Renal cortex interstitium (tissue), 15 donors: ENCODE measurements around the gene ABR. TPM values are rescaled to one million over a fixed set of nuclear protein-coding genes. Genes with fewer than 3 reads are reported as not detected.

Experiments used
- DNase-seq, 11 donors: peaks; one replicate each; pipeline ENCODE4 v3.0.0-alpha.2; 2013; ENCODE audit warnings: low read depth in 9 of 11, low spot score in 4 of 11; ENCODE audit errors: extremely low read depth in 1 of 11
- long read RNA-seq, 16 experiments: transcript quantifications; one replicate each; lab custom pipeline, GENCODE V29; 2026
- polyA plus RNA-seq, 3 donors: library from polyadenylated mRNA; unstranded; fragments of 120-200 nt; gene quantifications; one replicate each; pipeline ENCODE4 v1.2.1, GENCODE V29; 2013; ENCODE audit not compliant: insufficient read length in 3 of 3

Gene ABR
- 10 to 100 TPM; 57.1 to 65.6 (median 58.5) TPM for polyA plus RNA-seq
- long read RNA-seq, donor 1, partial matches to known transcripts = 0 of 4 reads
- long read RNA-seq, donor 1, other reads (novel, unspliced or antisense) = 0 of 4 reads
- long read RNA-seq, donor 2, partial matches to known transcripts = 0 of 3 reads
- long read RNA-seq, donor 2, other reads (novel, unspliced or antisense) = 0 of 3 reads
- long read RNA-seq, donor 3, full-length matches to known transcripts = 11 of 11 reads
- long read RNA-seq, donor 3, partial matches to known transcripts = 0 of 11 reads
- long read RNA-seq, donor 3, other reads (novel, unspliced or antisense) = 0 of 11 reads
- long read RNA-seq, donor 4, full-length matches to known transcripts = 3 of 3 reads
- long read RNA-seq, donor 4, partial matches to known transcripts = 0 of 3 reads
- long read RNA-seq, donor 4, other reads (novel, unspliced or antisense) = 0 of 3 reads
- long read RNA-seq, donor 5 = 0 reads
- long read RNA-seq, donor 6, full-length matches to known transcripts = 7 of 7 reads
- long read RNA-seq, donor 6, partial matches to known transcripts = 0 of 7 reads
- long read RNA-seq, donor 6, other reads (novel, unspliced or antisense) = 0 of 7 reads
- long read RNA-seq, donor 7, full-length matches to known transcripts = 7 of 7 reads
- long read RNA-seq, donor 7, partial matches to known transcripts = 0 of 7 reads
- long read RNA-seq, donor 7, other reads (novel, unspliced or antisense) = 0 of 7 reads
- long read RNA-seq, donor 8 = 0 reads
- long read RNA-seq, donor 9, partial matches to known transcripts = 0 of 4 reads
- long read RNA-seq, donor 9, other reads (novel, unspliced or antisense) = 0 of 4 reads
- long read RNA-seq, donor 10, full-length matches to known transcripts = 8 of 8 reads
- long read RNA-seq, donor 10, partial matches to known transcripts = 0 of 8 reads
- long read RNA-seq, donor 10, other reads (novel, unspliced or antisense) = 0 of 8 reads
- long read RNA-seq, donor 11, full-length matches to known transcripts = 5 of 5 reads
- long read RNA-seq, donor 11, partial matches to known transcripts = 0 of 5 reads
- long read RNA-seq, donor 11, other reads (novel, unspliced or antisense) = 0 of 5 reads
- long read RNA-seq, donor 12, partial matches to known transcripts = 0 of 1 reads
- long read RNA-seq, donor 12, other reads (novel, unspliced or antisense) = 0 of 1 reads
- long read RNA-seq, donor 13 = 0 reads
- long read RNA-seq, donor 14, partial matches to known transcripts = 0 of 2 reads
- long read RNA-seq, donor 14, other reads (novel, unspliced or antisense) = 0 of 2 reads
- long read RNA-seq, donor 15, full-length matches to known transcripts = 4 of 4 reads
- long read RNA-seq, donor 15, partial matches to known transcripts = 0 of 4 reads
- long read RNA-seq, donor 15, other reads (novel, unspliced or antisense) = 0 of 4 reads
- long read RNA-seq, donor 16, transcript ABR-201 (22 exons, 2,673 nt) = major isoform, 5 of 12 reads
- long read RNA-seq, donor 16, partial matches to known transcripts = 0 of 12 reads
- long read RNA-seq, donor 16, other reads (novel, unspliced or antisense) = 0 of 12 reads

DNA sequence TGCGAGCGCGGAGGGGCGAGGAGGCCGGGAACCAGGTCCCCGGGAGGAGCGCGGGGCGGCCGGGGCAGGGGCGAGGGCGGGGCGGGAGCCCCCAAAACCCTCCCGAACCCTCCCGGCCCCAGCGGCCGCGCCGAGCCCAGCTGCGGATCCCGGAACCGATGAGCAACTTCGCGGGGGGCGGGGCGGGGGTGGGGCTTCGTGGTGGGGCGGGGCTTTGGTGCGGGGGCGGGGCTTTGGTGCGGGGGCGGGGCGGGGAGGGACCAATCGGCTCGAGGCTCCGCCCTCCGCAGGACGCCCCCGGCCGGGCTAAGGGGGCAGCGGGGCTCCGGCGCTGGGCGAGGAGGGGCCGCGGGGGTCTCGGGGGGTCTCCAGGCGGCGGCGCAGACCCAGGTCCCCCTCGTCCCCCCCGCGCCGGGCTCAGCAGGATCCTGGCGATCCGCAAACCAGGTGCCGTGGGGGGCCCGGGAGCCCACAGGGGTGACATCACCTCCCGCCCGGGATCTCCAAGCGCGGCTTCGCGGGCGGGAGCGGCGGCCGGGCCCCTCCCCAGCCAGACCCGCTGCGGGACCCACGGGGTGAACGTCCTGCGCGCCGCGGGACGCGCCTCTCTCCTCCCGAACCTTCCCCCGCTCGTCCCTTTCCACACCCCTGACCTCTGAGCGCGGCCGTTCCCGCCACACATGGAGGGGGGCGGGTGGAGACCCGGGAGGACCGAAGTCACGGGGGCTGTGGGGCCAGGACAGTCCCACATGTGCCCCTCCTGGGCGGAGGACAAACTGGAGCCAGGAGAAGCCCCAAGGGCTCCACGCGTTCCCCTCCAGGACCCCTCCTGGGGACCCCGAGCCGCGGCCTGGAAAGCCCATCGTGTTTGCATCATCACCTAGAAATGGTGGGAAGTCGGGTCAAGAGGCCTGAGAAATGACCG lies at the start of gene ABR:
ABR (minus strand) TSS at position 164 of the 925 bp plus-strand sequence. CDS start 254 bp downstream, outside the sequence.
- DNase-seq = no peak

DNA sequence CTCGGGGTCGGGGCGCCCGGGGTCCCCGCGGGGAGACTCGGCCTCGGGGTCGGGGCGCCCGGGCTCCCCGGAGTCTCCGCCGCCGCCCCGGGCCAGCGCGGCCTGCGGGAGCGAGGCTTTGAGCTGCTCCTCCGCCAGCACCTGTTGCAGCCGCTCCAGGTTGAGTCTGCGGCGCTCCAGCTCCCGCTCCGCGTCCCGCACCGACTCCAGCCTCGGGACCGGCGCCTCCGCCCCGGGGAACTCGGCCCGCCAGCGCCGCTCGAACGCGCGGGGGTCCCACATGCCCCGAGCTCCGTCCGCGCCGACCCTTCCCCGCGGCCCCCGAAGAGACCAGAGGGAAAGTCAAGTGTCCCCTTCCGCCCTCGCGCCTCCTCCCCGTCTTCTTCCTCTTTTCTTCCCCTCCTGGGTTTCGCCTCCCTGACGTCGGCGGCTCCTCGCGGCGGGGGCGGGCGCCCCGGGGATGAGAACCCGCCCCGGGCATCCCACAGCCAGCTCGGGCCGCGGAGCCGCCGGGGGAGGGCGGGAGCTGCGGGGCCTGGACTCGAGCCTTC lies 49.6 kb upstream of the ABR start:
- DNase-seq = no peak

DNA sequence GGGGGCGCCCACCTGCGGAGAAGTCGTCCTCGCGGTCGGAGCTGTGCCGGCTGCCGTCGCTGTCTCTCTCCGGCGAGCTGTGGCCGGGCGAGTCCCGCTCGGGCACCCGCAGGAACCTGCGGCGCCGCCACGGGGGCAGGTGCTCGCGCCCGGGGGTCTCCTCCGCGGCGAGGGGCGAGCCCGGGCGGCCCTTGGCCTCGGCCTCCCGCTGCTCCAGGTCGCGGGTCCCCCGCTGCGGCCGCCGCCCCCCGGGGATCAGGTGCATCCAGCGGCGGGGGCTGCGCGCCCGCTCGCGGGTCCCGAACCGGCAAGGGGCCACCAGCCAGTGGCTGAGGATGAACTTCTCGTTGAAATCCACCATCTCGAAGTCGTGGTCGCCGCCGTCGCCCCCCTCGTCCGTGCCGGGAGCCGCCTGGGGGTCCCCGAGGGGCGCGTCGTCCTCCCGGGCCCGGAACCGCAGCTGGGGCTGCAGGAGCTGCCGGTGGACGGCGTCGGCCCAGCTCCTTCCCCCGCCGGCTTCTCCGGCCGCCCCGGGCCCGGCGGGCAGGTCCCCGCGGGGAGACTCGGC lies 49.1 kb upstream of the ABR start:
- no peak for DNase-seq

DNA sequence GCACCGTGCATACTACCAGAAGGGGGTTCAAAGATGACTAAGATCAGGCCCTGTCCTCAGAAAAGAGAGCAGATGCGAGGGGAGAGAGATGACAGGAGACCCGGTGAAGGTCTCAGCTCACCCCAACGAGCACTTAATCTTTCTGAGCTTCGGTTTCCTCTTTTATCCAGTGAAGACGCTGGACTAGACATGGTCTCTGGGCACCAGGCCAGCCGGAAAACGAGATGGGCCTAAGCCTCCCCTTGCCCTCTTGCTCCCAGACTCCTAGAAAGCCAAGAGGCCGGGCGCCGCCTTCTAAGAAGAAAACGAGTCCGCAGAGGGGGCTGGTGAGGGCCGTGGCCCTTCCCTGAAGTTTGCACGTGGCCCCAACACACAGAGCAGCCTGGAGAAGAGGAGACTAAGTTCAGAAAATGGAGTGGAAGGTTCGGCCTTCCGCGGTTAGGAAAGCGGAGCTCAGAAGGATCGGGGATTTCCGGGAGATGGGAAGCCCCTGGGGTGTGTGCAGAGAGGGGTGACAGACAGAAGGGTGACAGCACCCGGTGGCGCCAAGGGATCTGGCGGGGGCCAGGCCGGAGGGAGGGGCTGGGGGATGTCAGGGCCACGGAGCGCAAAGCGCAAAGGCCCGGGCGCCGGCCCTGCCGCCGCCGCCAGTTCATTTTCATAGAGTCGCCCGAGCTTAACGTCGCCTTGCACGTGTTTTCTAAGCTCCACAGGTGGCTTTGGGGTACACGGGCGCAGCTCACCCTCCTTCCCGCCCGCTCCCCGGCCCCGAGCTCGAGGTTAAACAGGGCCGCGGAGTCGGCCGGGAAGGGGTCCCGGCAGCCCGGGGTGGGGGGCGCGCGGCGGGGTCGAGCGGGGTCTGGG lies 48.4 kb upstream of the ABR start:
- no peak for DNase-seq

DNA sequence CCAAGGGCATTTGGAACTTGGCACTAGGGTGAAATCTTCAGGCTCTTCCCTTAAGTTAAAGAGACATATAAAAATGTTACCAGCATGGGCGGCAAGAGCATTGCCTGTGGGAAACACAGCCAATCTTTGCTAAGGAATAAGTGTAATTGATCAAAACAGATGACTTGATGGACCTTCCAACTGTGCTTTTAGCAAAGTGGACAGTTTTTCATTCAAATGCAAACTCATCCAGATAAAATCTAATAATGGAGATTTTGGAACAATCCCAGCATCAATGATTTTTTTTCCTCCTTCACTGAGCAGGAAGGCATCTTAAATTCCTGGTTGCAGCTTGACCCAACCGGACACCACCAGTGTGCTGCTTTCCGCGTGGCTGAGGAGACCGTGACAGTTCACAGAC lies 47.6 kb upstream of the ABR start:
- DNase-seq = no peak

DNA sequence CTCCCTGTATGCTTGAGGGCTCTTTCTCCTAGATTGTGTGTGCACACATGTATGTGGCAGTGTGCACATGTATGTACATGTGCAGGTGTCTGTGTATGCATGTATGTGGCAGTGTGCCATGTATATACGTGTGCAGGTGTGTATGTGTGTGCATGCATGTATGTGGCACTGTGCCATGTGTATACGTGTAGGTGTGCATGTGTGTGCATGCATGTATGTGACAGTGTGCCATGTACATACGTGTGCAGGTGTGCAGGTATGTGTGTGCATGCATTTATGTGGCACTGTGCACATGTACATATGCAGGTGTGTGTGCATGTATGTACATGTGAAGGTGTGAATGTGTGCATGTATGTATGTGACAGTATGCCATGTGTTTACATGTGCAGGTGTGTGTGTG lies 46.5 kb upstream of the ABR start:
- no peak for DNase-seq

DNA sequence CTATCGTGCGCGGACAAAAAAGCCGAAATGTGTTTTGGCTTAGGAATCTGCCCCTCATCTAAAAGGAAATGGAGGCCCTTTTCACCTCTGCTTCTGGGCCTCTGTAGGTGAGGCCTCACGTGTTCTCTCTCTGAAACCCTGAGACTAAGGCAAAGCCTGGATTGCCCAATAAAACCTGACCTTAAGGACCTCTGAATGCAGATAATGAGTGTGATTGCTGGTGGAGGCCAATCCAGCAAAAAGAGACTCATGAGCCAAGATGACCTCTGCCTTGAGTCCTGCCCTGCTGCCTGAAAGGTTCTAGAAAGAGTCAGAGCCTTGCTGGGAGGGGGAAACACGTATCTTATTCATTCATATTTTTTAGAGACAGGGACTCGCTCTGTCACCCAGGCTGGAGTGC lies 44.5 kb upstream of the ABR start:
- no peak for DNase-seq

DNA sequence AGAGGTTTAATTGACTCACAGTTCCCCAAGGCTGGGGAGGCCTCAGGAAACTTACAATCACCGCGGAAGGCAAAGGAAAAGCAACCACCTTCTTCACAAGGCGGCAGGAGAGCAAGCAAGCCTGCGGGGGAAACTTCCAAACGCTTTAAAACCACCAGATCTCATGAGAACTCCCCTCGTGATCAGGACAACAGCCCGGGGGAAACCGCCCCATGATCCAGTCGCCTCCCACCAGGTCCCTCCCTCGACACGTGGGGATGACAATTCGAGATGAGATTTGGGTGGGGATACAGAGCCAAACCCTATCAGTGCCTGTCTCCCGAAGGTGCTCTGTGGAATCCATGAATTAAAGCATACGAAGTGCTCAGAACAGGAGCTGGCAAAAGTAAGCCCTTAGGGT lies 43.9 kb upstream of the ABR start:
- no peak for DNase-seq

DNA sequence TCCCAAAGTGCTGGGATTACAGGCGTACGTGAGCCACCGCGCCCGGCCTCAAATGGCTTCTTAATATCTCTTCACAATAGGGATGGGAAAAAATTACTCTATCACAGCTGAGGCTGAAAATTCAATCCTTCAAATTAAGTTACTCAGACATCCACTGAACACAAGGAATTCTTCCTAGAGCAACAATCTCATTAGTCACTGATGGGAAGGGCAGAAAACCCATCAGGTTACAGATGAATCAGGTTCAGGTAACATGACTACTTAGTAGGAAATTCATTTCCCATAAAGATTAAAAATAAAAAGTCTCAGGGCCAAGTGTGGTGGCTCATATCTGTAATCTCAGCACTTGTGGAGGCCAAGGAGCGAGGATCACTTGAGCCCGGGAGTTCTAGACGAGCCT lies 42.5 kb upstream of the ABR start:
- no peak for DNase-seq

DNA sequence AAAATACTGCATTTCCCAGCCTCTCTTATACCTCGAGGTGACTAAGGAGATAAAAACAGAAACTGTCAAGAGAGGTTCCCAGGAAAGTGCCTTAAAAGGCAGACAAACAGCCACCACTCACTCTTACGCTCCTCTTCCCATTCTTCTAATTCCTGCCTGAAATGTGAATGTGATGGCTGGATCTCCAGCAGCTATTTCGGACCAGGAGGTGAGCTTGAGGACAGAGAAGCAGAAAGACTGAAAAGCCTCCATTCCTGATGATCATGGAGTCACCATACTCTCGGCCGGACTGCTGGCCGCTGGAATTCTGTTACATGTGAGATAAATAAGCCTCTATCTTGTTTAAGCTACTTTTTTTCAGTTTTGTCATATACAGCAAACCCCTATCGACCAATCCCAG lies 41.4 kb upstream of the ABR start:
- no peak for DNase-seq

DNA sequence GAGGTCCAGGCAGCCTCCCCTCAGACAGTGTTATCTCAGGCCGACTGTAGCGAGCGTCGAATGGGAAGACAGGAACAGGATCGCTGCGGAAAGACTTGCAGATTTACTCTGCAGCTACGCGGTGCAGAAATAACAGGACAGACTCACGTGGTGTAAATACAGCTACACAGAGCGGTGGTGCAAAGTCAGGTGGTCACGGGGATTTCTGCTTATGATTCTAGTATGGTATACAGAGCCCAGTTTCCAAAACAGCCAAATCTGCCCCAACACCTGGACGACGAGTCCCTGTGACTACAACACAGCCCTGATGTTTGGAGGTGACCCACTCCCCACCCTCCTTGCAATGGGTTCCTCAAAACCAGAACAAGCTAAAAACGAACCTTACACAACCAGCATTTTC lies 40.6 kb upstream of the ABR start:
- DNase-seq = no peak

DNA sequence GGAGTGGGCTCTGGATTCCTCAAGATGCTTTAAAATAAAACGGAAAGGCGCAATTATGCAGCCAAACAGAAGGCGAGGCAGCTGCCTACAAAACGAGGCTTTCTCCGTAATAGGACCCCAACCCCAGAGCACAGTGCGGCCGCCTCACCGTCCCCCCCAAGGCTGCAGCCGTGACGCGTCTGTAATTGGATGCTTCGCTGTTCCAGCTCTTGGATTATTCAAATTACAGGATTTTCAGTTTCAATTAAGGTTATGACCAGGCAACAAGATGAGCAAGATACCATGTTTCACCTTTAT lies 37.3 kb upstream of the ABR start:
- no peak for DNase-seq

DNA sequence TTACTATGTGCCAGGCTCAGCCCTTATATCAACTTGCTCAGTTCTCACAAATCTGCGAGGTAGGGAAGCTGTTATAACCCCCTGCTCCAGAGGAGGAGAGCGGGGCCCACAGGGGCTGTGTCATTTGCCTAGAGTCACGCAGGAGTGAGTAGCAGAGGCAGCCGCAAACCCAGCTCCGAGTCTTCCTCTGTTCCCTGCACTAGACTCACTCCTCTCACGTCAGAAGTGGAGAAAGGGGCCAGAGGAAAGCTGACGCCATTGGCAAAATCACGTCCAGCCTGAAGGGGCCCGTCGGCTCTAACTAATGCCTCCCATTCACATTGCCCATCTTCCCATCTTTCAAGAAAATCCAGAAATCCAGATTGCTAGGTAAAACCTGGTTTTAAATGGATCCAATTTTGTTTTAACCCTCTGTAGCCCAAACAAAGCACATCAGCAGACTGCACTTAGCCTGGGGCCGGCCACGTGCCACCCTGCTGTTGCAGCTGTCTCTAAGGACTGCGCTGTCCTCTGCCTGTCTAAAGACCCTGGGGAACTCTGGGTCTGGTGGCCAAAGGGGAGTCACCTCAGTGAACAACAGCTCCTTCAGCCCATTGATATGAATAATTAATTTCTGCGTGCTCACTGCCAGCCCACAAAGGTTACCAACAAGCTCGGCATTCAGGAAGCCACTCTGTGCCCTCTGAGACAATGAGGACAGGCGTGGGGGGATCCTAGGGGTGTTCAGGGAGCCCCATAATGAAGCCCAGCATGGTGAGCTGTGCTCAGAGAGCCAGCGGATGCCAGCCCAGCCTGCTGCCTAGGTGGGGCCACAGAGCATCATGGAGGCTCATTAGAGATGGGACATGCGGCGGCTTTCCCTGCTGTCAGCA lies 36.7 kb upstream of the ABR start:
- DNase-seq = no peak

DNA sequence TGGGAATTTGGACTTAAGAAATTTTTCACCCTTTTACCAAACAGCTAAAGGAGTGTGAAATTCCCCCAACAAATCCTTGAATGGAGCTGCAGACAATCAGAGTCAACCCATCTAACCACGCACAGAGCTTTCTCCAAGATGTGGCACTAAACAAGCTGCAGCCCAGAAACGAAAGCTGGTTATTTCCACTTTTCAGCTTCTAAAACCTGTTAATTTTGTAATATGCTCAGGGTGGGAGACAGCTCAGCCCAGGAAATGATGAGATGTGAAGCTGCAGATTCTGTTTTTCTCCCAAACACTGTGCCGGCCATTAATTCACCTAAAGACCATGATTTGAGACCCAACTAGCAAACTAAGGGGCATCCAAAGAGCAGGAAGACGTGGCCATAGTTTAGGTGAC lies 33.2 kb upstream of the ABR start:
- no peak for DNase-seq

DNA sequence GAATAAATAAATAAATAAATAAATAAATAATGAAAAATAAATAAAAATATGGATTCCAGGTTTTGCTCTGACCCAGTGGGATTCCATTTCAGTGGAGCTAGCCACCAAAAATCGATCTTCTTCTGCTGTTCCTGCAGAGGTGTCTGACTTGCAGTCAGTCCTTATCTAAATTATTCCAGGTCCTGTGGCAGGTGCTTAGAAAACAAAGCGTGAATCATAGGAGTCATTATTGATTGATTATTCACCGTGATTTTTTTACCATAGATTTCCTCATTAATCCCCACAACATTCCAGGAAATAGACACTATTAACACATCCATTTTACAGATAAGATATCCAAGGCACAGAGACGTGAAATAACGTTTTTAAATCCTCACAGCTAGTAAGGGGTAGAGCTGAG lies 31.5 kb upstream of the ABR start:
- no peak for DNase-seq

DNA sequence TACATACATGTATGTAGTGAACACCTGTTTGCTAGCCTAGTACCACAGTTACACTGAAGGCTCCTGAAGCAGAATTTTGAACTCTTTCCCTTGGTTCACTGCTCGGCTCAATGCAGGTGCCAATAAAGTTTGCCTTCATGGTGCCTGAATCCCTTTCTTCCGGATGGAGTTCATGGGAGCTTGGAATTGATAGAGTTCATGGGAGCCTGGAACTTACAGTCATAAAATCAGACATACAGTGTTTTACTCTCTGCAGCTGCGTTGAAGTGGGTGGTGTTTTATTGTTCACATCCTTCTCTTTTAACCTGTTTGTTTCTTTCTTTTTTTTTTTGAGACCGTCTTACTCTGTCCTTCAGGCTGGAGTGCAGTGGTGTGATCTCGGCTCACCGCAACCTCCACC lies 29.2 kb upstream of the ABR start:
- no peak for DNase-seq
